Measurements from ENCODE around the gene SFMBT1. TPM values are rescaled to one million over a fixed set of nuclear protein-coding genes. Genes with fewer than 3 reads are reported as not detected.

The SFMBT1 gene
- polyA plus RNA-seq, 2 donors, result 2.3 to 3.7 TPM

DNA sequence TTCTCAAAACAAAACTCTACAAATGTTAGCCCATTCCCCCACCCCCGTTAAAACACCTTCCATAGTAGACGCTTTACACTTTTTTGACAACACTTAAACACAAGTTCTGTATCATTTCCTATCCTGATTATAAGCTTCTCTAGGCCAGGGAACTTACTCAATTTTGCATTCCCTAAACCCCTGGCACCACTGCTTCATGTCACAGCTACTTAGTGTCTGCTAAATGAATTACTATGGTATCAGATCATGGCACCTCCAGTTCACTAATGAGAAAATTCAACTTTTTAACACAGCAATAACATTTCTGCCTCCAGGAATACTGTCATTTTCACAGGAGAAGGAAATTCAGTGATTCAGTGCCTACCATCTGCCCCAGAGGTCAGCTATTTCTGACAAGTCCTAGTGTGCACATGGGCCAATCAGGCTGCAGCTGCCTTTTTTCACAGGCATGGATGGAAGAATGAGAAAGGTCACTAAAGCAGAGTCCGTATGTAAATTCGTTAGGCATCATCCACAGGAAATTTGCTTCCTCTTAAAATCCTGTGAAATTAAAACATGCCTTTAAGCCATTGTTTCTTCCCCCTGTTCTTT, 18.5 kb downstream of the SFMBT1 start:
- peaks cover 2 to 4% of the 10 kb centered on the region in 2 donors for H3K4me1 ChIP-seq (ENCODE audit: control insufficient read depth in 2 of 2, insufficient read depth in 2 of 2, low read length in 1 of 2)
- no peaks in the 10 kb centered on the region for H3K27me3 ChIP-seq (ENCODE audit: control insufficient read depth in 1 of 2, insufficient read depth in 2 of 2, low read length in 2 of 2)
- 81 to 82% methylated on average over 4 of the region's 4 CpGs for WGBS, 2 donors

DNA sequence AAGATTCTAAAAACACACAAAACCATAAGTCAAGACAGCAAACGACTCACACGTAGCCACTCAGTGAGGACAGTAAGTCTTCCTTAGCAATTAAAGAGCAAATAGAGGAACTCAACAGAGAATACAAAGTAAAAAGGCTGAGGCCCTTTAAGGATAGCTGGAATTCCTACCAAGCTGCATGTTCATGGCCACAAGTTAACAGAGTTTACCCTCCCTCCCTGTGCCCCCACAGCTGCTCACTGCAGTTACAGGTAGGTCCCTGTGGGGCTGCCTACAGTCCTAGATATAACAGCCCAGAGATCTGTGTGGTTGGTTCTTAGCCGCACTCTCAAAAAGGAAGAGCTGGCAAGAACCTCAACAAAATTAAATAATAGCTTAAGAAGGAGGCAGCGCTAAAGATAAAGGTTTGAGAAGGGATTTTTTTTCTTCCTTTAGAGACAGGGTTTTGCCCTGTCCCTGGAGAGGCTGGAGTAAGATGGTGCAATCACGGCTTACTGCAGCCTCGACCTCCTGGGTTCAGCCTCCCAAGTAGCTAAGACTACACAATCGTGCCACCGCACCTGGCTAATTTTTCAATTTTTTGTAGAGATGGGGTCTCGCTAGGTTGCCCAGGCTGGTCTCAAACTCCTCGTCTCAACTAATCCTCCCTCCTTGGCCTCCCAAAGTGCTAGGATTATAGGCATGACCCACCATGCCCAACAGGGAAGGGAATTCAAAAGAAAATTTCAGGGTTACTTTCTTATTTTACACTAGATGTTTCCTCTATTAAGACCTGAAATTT, 19.3 kb downstream of the SFMBT1 start:
- 71 to 77% methylated on average over 10 of the region's 10 CpGs for WGBS, 2 donors
- Histone ChIP-seq H3K9me3 (ENCODE audit: control insufficient read depth in 2 of 2, insufficient read depth in 1 of 2, low read depth in 1 of 2, low read length in 1 of 2) (no peaks in the 10 kb centered on the region), H3K27me3 (ENCODE audit: control insufficient read depth in 1 of 2, insufficient read depth in 2 of 2, low read length in 2 of 2) (no peaks in the 10 kb centered on the region)

More for the DNA sequence above, 18.5 kb downstream of the SFMBT1 start:
- H3K9me3 ChIP-seq (ENCODE audit: control insufficient read depth in 2 of 2, insufficient read depth in 1 of 2, low read depth in 1 of 2, low read length in 1 of 2), result no peaks in the 10 kb centered on the region
- H3K36me3 ChIP-seq (ENCODE audit: control insufficient read depth in 2 of 2, insufficient read depth in 2 of 2, low read length in 1 of 2), result peaks cover 0 to 3% of the 10 kb centered on the region in 2 donors
- no peak overlapping the region for H3K4me3 ChIP-seq (ENCODE audit: low read depth in 1 of 2, low read length in 2 of 2)
- H3K27ac ChIP-seq (ENCODE audit: low read depth in 2 of 2, low read length in 1 of 2), result no peak overlapping the region

DNA sequence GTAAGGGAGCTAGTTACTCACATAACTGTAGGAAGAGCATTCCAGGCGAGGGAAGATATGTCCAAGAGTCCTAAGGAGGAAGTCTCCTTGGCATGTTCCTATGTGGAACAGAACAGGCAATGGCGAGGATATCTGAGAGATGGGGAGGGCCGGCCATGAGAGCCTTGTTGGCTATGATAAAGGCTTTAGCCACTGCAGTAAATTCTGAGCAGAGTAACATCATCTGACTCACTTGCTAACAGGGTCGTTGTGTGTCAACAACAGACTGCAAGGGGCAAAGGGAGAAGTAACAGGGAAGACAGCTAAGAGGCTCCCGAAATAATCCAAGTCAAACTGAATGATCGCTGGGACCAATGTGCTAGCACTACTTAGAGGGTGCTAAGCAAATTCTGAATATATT, 21.6 kb downstream of the SFMBT1 start:
- no peak overlapping the region for H3K4me3 ChIP-seq (ENCODE audit: low read depth in 1 of 2, low read length in 2 of 2)
- peaks cover 0 to 3% of the 10 kb centered on the region in 2 donors for H3K36me3 ChIP-seq (ENCODE audit: control insufficient read depth in 2 of 2, insufficient read depth in 2 of 2, low read length in 1 of 2)
- 91% methylated on average over 6 of the region's 6 CpGs for WGBS, 2 donors

More for the DNA sequence above, 19.3 kb downstream of the SFMBT1 start:
- no peak overlapping the region for H3K27ac ChIP-seq (ENCODE audit: low read depth in 2 of 2, low read length in 1 of 2)
- no peak overlapping the region for H3K4me3 ChIP-seq (ENCODE audit: low read depth in 1 of 2, low read length in 2 of 2)
- peaks cover 2 to 4% of the 10 kb centered on the region in 2 donors for H3K4me1 ChIP-seq (ENCODE audit: control insufficient read depth in 2 of 2, insufficient read depth in 2 of 2, low read length in 1 of 2)
- H3K36me3 ChIP-seq (ENCODE audit: control insufficient read depth in 2 of 2, insufficient read depth in 2 of 2, low read length in 1 of 2), result peaks cover 0 to 3% of the 10 kb centered on the region in 2 donors

DNA sequence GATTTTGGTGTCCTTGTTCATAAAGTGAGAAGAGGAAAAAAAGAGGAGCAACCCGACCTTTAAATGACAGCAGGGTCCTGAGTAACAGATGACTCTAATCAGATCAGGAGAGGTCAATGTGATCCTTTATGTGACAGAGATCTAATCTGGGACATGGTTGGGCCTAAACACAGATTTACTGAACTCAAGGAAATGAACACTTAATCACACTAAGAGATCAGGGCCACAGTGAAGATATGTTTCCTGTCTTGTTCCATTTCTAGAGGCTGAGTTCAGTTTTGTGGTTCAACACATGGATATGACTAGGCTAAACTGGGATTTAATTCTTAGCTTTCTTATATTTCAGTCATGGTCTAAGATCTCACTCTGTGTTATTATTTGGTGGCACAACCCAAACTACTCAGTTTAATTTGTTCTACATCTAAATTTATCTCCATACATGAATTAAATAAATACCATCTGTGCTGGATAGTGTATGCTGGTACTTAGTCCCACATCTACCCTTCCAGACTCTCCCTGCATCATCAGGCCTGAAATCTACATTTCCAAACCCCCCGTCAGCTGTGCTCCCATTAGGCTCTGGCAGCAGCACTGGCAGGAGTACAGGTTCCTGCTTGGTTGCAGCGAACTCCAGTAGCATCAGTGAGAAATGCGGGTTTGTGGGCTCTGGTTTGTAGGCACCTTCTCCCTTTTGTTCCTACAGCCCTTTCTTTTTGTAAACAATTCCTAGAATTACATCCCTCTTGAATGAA, 22.6 kb downstream of the SFMBT1 start:
- H3K36me3 ChIP-seq (ENCODE audit: control insufficient read depth in 2 of 2, insufficient read depth in 2 of 2, low read length in 1 of 2), result peaks cover 0 to 3% of the 10 kb centered on the region in 2 donors
- no peak overlapping the region for H3K4me3 ChIP-seq (ENCODE audit: low read depth in 1 of 2, low read length in 2 of 2)
- H3K4me1 ChIP-seq (ENCODE audit: control insufficient read depth in 2 of 2, insufficient read depth in 2 of 2, low read length in 1 of 2), result peaks cover 0 to 2% of the 10 kb centered on the region in 2 donors
- H3K27me3 ChIP-seq (ENCODE audit: control insufficient read depth in 1 of 2, insufficient read depth in 2 of 2, low read length in 2 of 2), result no peaks in the 10 kb centered on the region
- 80 to 91% methylated on average over 4 of the region's 4 CpGs for WGBS, 2 donors
- no peak overlapping the region for H3K27ac ChIP-seq (ENCODE audit: low read depth in 2 of 2, low read length in 1 of 2)
- H3K9me3 ChIP-seq (ENCODE audit: control insufficient read depth in 2 of 2, insufficient read depth in 1 of 2, low read depth in 1 of 2, low read length in 1 of 2), result no peaks in the 10 kb centered on the region

More for the DNA sequence above, 21.6 kb downstream of the SFMBT1 start:
- Histone ChIP-seq H3K27ac (ENCODE audit: low read depth in 2 of 2, low read length in 1 of 2) (no peak overlapping the region), H3K9me3 (ENCODE audit: control insufficient read depth in 2 of 2, insufficient read depth in 1 of 2, low read depth in 1 of 2, low read length in 1 of 2) (no peaks in the 10 kb centered on the region), H3K4me1 (ENCODE audit: control insufficient read depth in 2 of 2, insufficient read depth in 2 of 2, low read length in 1 of 2) (peaks cover 0 to 2% of the 10 kb centered on the region in 2 donors), H3K27me3 (ENCODE audit: control insufficient read depth in 1 of 2, insufficient read depth in 2 of 2, low read length in 2 of 2) (no peaks in the 10 kb centered on the region)

DNA sequence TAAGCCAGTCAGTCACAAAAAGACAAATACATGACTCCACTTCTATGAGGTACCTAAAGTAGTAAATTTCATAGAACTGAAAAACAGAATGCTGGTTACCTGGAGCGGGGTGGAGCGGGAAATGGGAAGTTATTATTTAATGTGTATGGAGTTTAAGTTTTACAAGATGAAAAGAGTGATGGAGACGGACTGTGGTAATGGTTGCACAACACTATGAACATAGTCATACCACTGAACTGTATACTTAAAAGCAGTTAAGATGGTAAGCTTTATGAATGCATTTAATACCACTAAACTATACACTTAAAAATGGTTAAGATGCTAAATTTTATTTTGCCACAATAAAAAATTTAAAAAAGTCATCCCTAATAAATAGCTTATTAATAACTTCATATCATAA, 23.2 kb downstream of the SFMBT1 start:
- Histone ChIP-seq H3K36me3 (ENCODE audit: control insufficient read depth in 2 of 2, insufficient read depth in 2 of 2, low read length in 1 of 2) (peaks cover 0 to 3% of the 10 kb centered on the region in 2 donors), H3K9me3 (ENCODE audit: control insufficient read depth in 2 of 2, insufficient read depth in 1 of 2, low read depth in 1 of 2, low read length in 1 of 2) (no peaks in the 10 kb centered on the region), H3K4me3 (ENCODE audit: low read depth in 1 of 2, low read length in 2 of 2) (no peak overlapping the region), H3K27ac (ENCODE audit: low read depth in 2 of 2, low read length in 1 of 2) (no peak overlapping the region), H3K4me1 (ENCODE audit: control insufficient read depth in 2 of 2, insufficient read depth in 2 of 2, low read length in 1 of 2) (peaks cover 0 to 2% of the 10 kb centered on the region in 2 donors), H3K27me3 (ENCODE audit: control insufficient read depth in 1 of 2, insufficient read depth in 2 of 2, low read length in 2 of 2) (no peaks in the 10 kb centered on the region)
- WGBS, 2 donors, result 93 to 96% methylated on average over 3 of the region's 3 CpGs

DNA sequence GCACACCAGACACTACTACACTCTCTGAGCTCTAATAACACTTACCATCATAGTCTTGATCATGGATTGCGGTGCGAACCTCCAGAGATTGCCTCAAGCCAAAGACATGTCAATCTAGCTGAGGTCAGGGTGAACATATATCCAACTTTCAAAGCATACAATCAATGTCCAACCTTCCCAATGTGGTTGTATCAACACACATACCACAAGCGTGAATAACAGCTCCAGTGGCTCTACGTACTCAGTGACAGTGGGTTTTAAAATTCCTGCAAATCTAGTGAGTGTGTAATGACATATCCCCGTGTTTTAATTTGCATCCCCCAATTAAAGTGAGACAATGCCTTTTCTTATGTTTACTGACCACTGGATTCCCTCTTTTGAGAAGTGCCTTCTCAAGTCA, 29.6 kb downstream of the SFMBT1 start:
- 91 to 94% methylated on average over 5 of the region's 5 CpGs for WGBS, 2 donors
- Histone ChIP-seq H3K27me3 (ENCODE audit: control insufficient read depth in 1 of 2, insufficient read depth in 2 of 2, low read length in 2 of 2) (no peaks in the 10 kb centered on the region), H3K27ac (ENCODE audit: low read depth in 2 of 2, low read length in 1 of 2) (no peak overlapping the region), H3K9me3 (ENCODE audit: control insufficient read depth in 2 of 2, insufficient read depth in 1 of 2, low read depth in 1 of 2, low read length in 1 of 2) (no peaks in the 10 kb centered on the region), H3K4me3 (ENCODE audit: low read depth in 1 of 2, low read length in 2 of 2) (no peak overlapping the region), H3K4me1 (ENCODE audit: control insufficient read depth in 2 of 2, insufficient read depth in 2 of 2, low read length in 1 of 2) (no peaks in the 10 kb centered on the region), H3K36me3 (ENCODE audit: control insufficient read depth in 2 of 2, insufficient read depth in 2 of 2, low read length in 1 of 2) (no peaks in the 10 kb centered on the region)

DNA sequence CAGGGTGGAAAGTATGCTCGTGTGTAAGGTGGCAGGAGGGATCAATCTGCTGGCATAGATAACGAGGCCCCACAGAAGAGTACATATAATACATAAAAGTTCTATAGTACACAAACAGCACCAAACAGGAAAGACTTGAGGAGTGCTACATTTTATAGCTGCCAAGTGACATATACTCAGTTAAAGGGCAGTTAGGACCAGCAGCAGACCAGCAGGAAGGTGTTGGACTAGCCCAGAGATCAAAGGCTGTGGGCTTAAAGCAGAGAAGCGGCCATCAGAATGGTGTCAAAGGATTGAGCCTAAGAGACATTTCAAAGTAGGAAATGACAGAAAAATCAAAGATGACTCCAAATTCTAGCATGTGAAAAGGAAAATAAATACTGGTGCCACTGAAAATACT, 34.5 kb downstream of the SFMBT1 start:
- 77 to 80% methylated on average over 3 of the region's 3 CpGs for WGBS, 2 donors
- Histone ChIP-seq H3K4me3 (ENCODE audit: low read depth in 1 of 2, low read length in 2 of 2) (no peak overlapping the region), H3K27ac (ENCODE audit: low read depth in 2 of 2, low read length in 1 of 2) (no peak overlapping the region), H3K4me1 (ENCODE audit: control insufficient read depth in 2 of 2, insufficient read depth in 2 of 2, low read length in 1 of 2) (no peaks in the 10 kb centered on the region), H3K36me3 (ENCODE audit: control insufficient read depth in 2 of 2, insufficient read depth in 2 of 2, low read length in 1 of 2) (no peaks in the 10 kb centered on the region), H3K9me3 (ENCODE audit: control insufficient read depth in 2 of 2, insufficient read depth in 1 of 2, low read depth in 1 of 2, low read length in 1 of 2) (no peaks in the 10 kb centered on the region), H3K27me3 (ENCODE audit: control insufficient read depth in 1 of 2, insufficient read depth in 2 of 2, low read length in 2 of 2) (no peaks in the 10 kb centered on the region)

DNA sequence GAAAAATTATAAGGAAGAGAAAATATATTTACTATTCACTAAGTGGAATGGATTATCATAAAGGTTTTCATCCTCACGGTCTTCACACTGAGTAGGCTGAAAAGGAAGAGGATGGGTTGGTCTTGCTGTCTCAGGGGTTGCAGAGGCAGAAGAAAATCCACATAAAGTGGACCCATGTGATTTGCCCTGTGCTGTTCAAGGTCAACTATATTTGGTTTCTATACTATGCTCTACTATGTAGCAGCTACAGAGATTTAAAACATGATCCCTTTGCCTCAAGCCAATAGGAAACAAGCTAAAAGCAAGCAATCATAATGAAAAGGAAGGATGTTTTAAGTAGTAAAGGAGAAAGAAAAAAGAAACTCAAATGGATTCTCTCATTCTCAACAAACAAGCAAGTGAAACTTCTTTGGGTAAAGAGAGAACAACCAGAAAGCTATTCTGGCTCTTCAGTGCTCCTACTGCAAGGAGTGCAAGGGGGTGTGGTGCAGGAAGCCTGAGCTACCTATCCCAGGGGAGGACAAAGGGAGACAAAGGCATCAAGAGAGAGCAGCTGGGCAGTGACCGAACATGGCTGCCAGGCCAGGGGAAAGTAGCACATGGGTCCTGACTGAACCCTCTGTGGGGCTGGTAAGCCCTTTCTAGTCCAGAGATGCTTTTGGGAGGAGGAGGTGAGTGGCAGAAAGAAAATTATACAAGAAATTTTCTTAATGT, 35.9 kb downstream of the SFMBT1 start:
- H3K27me3 ChIP-seq (ENCODE audit: control insufficient read depth in 1 of 2, insufficient read depth in 2 of 2, low read length in 2 of 2), result no peaks in the 10 kb centered on the region
- H3K27ac ChIP-seq (ENCODE audit: low read depth in 2 of 2, low read length in 1 of 2), result no peak overlapping the region
- no peaks in the 10 kb centered on the region for H3K4me1 ChIP-seq (ENCODE audit: control insufficient read depth in 2 of 2, insufficient read depth in 2 of 2, low read length in 1 of 2)
- WGBS, 2 donors, result 82 to 85% methylated on average over 2 of the region's 2 CpGs
- no peaks in the 10 kb centered on the region for H3K9me3 ChIP-seq (ENCODE audit: control insufficient read depth in 2 of 2, insufficient read depth in 1 of 2, low read depth in 1 of 2, low read length in 1 of 2)
- no peak overlapping the region for H3K4me3 ChIP-seq (ENCODE audit: low read depth in 1 of 2, low read length in 2 of 2)
- H3K36me3 ChIP-seq (ENCODE audit: control insufficient read depth in 2 of 2, insufficient read depth in 2 of 2, low read length in 1 of 2), result no peaks in the 10 kb centered on the region

DNA sequence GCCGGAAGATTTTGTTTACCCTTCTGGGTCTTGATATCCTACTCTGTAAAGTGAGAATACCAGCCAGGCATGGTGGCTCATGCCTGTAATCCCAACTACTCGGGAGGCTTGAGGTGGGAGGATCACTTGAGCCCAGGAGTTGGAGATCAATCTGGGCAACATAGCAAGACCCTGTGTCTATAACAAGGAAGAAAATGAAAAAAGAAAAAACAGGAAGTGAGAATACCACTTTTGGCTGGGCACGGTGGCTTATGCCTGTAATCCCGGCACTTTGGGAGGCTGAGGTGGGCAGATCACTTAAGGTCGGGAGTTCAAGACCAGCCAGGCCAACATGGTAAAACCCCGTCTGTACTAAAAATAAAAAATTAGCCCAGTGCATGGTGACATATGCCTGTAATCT, 36.9 kb downstream of the SFMBT1 start:
- WGBS, 2 donors, result 92 to 94% methylated on average over 6 of the region's 6 CpGs

More for the DNA sequence above, 36.9 kb downstream of the SFMBT1 start:
- H3K9me3 ChIP-seq (ENCODE audit: control insufficient read depth in 2 of 2, insufficient read depth in 1 of 2, low read depth in 1 of 2, low read length in 1 of 2), result no peaks in the 10 kb centered on the region
- no peaks in the 10 kb centered on the region for H3K27me3 ChIP-seq (ENCODE audit: control insufficient read depth in 1 of 2, insufficient read depth in 2 of 2, low read length in 2 of 2)
- no peaks in the 10 kb centered on the region for H3K36me3 ChIP-seq (ENCODE audit: control insufficient read depth in 2 of 2, insufficient read depth in 2 of 2, low read length in 1 of 2)
- H3K4me1 ChIP-seq (ENCODE audit: control insufficient read depth in 2 of 2, insufficient read depth in 2 of 2, low read length in 1 of 2), result no peaks in the 10 kb centered on the region
- H3K27ac ChIP-seq (ENCODE audit: low read depth in 2 of 2, low read length in 1 of 2), result no peak overlapping the region
- H3K4me3 ChIP-seq (ENCODE audit: low read depth in 1 of 2, low read length in 2 of 2), result no peak overlapping the region

Measured in esophagus (tissue), 2 donors.